Left forelimb (tissue), 1 donor: ENCODE data around the gene POLRMT.
"Not testable (repeated sequence)": the region's sequence is repeated elsewhere in the genome, so short reads cannot be mapped to it uniquely, and the experiment has no call there.

ENCODE experiments used
- DNase-seq: peaks from one replicate; pipeline ENCODE4 v3.0.0-alpha.2; 2018; ENCODE audit warnings: low spot score

POLRMT gene

GRCh38 chr19:626566-626965 lies 6.8 kb downstream of the POLRMT start:
- DNase-seq: not testable (repeated sequence)

- no peak for DNase-seq
Measured at GRCh38 chr19:625257-625656, 8.1 kb downstream of the POLRMT start.

- DNase-seq: no peak
Measured at GRCh38 chr19:624433-625109, 8.8 kb downstream of the POLRMT start.

GRCh38 chr19:623974-624373 lies 9.4 kb downstream of the POLRMT start:
- DNase-seq: no peak

- DNase-seq: no peak
Measured at GRCh38 chr19:623175-623916, 10.0 kb downstream of the POLRMT start.

- no peak for DNase-seq
Measured at GRCh38 chr19:622666-623065, 10.7 kb downstream of the POLRMT start.

- DNase-seq: no peak
Measured at GRCh38 chr19:621819-622218, 11.5 kb downstream of the POLRMT start.

- DNase-seq: not testable (repeated sequence)
Measured at GRCh38 chr19:621191-621590, 12.1 kb downstream of the POLRMT start.

GRCh38 chr19:620166-620862 lies 13.0 kb downstream of the POLRMT start:
- DNase-seq: no peak

GRCh38 chr19:619286-620002 lies 13.9 kb downstream of the POLRMT start:
- DNase-seq: no peak

- DNase-seq: no peak
Measured at GRCh38 chr19:618674-619285, 14.6 kb downstream of the POLRMT start.

- DNase-seq: no peak
Measured at GRCh38 chr19:618247-618619, 15.1 kb downstream of the POLRMT start.

- DNase-seq: no peak
Measured at GRCh38 chr19:617551-618246, 15.6 kb downstream of the POLRMT start.

- DNase-seq: no peak
Measured at GRCh38 chr19:616747-617526, 16.4 kb downstream of the POLRMT start.

GRCh38 chr19:616062-616700 lies 17.2 kb downstream of the POLRMT start:
- no peak for DNase-seq

GRCh38 chr19:615619-616018 lies 17.7 kb downstream of the POLRMT start:
- no peak for DNase-seq

GRCh38 chr19:613732-614567 lies 19.4 kb downstream of the POLRMT start:
- no peak for DNase-seq

GRCh38 chr19:612941-613340 lies 20.4 kb downstream of the POLRMT start:
- no peak for DNase-seq

- no peak for DNase-seq
Measured at GRCh38 chr19:611481-611868, 21.9 kb downstream of the POLRMT start.
